H9 (cell line): ENCODE data around the gene PSMA3. TPM values are rescaled to one million over a fixed set of nuclear protein-coding genes. Genes with fewer than 3 reads are reported as not detected.

Experiments
- DNase-seq: peaks from one replicate; pipeline ENCODE4 v3.0.0-alpha.2; 2017
- H2AFZ ChIP-seq: one replicate; pipeline ENCODE4 v1.6.1; 2013; ENCODE audit warnings: mild to moderate bottlenecking, low read length, control low read depth, moderate library complexity
- H2AK5ac ChIP-seq: 2 replicates; pipeline ENCODE4 v1.6.1; 2013; ENCODE audit warnings: low read length, control low read depth, mixed read lengths; ENCODE audit not compliant: insufficient read length
- H2BK120ac ChIP-seq: one replicate; pipeline ENCODE4 v1.6.1; 2013; ENCODE audit warnings: low read depth, mild to moderate bottlenecking, low read length, control low read depth, inconsistent platforms; ENCODE audit not compliant: poor library complexity, severe bottlenecking
- H2BK12ac ChIP-seq: 2 replicates; pipeline ENCODE4 v1.6.1; 2013; ENCODE audit warnings: low read length, control low read depth, mixed read lengths, low read depth; ENCODE audit not compliant: insufficient read length
- H2BK15ac ChIP-seq: 2 replicates; pipeline ENCODE4 v1.6.1; 2013; ENCODE audit warnings: low read depth, low read length, control low read depth
- H2BK20ac ChIP-seq: one replicate; pipeline ENCODE4 v1.6.1; 2013; ENCODE audit warnings: low read depth, mild to moderate bottlenecking, low read length, control low read depth, inconsistent platforms; ENCODE audit not compliant: poor library complexity, severe bottlenecking
- H2BK5ac ChIP-seq: 2 replicates; pipeline ENCODE4 v1.6.1; 2013; ENCODE audit warnings: low read length, control low read depth, mixed read lengths; ENCODE audit not compliant: insufficient read length
- H3K14ac ChIP-seq: 2 replicates; pipeline ENCODE4 v1.6.1; 2013; ENCODE audit warnings: low read length, control low read depth; ENCODE audit not compliant: insufficient read depth
- H3K18ac ChIP-seq: 2 replicates; pipeline ENCODE4 v1.6.1; 2013; ENCODE audit warnings: low read depth, mild to moderate bottlenecking, mixed read lengths, low read length, control low read depth; ENCODE audit not compliant: insufficient read length
- H3K23ac ChIP-seq: 2 replicates; pipeline ENCODE4 v1.6.1; 2013; ENCODE audit warnings: low read length, control low read depth, mixed read lengths, low read depth; ENCODE audit not compliant: insufficient read length
- H3K23me2 ChIP-seq: 2 replicates; pipeline ENCODE4 v1.6.1; 2013; ENCODE audit warnings: low read depth, mild to moderate bottlenecking, mixed read lengths, low read length, control low read depth; ENCODE audit not compliant: insufficient read length, poor library complexity, severe bottlenecking
- H3K27ac ChIP-seq: 2 replicates; pipeline ENCODE4 v1.5.1; 2013; ENCODE audit warnings: low read length, control low read depth, mixed read lengths, low read depth; ENCODE audit not compliant: insufficient read length
- H3K27me3 ChIP-seq: 2 replicates; pipeline ENCODE4 v1.6.1; 2013; ENCODE audit warnings: low read length, control low read depth, inconsistent platforms; ENCODE audit not compliant: insufficient read depth
- H3K4ac ChIP-seq: 2 replicates; pipeline ENCODE4 v1.6.1; 2013; ENCODE audit warnings: low read depth, mild to moderate bottlenecking, control low read depth, inconsistent platforms, low read length, moderate library complexity
- H3K4me1 ChIP-seq: 2 replicates; pipeline ENCODE4 v1.6.1; 2013; ENCODE audit warnings: low read length, control low read depth, inconsistent platforms; ENCODE audit not compliant: insufficient read depth
- H3K4me2 ChIP-seq: 2 replicates; pipeline ENCODE4 v1.6.1; 2013; ENCODE audit warnings: low read length, control low read depth, mixed read lengths; ENCODE audit not compliant: insufficient read length, insufficient read depth
- H3K56ac ChIP-seq: 2 replicates; pipeline ENCODE4 v1.6.1; 2013; ENCODE audit warnings: low read depth, mild to moderate bottlenecking, mixed read lengths, low read length, control low read depth; ENCODE audit not compliant: insufficient read length
- H3K79me1 ChIP-seq: 2 replicates; pipeline ENCODE4 v1.6.1; 2013; ENCODE audit warnings: low read depth, mild to moderate bottlenecking, moderate library complexity, low read length, control low read depth, inconsistent platforms; ENCODE audit not compliant: insufficient read depth, poor library complexity, severe bottlenecking
- H3K79me2 ChIP-seq: 2 replicates; pipeline ENCODE4 v1.6.1; 2013; ENCODE audit warnings: low read length, control low read depth, inconsistent platforms; ENCODE audit not compliant: insufficient read depth
- H3K9ac ChIP-seq: 2 replicates; pipeline ENCODE4 v1.6.1; 2013; ENCODE audit warnings: low read length, control low read depth, mixed read lengths; ENCODE audit not compliant: insufficient read length; ENCODE audit errors: extremely low read depth
- H3K9me3 ChIP-seq: one replicate; pipeline ENCODE4 v1.6.1; 2013; ENCODE audit warnings: low read depth, low read length, inconsistent platforms; ENCODE audit not compliant: control insufficient read depth
- H3T11ph ChIP-seq: one replicate; pipeline ENCODE4 v1.6.1; 2013; ENCODE audit warnings: mild to moderate bottlenecking, low read length, control low read depth, inconsistent platforms
- H4K20me1 ChIP-seq: one replicate; pipeline ENCODE4 v1.6.1; 2013; ENCODE audit not compliant: control insufficient read depth, insufficient read length, insufficient read depth
- H4K5ac ChIP-seq: 2 replicates; pipeline ENCODE4 v1.6.1; 2013; ENCODE audit warnings: low read depth, mild to moderate bottlenecking, mixed read lengths, low read length, control low read depth; ENCODE audit not compliant: insufficient read length
- H4K8ac ChIP-seq: replicated peaks from 2 replicates; pipeline ENCODE4 v1.6.1; 2013; ENCODE audit warnings: low read length, control low read depth, mixed read lengths, low read depth; ENCODE audit not compliant: insufficient read length
- H4K91ac ChIP-seq: 2 replicates; pipeline ENCODE4 v1.6.1; 2013; ENCODE audit warnings: low read depth, mild to moderate bottlenecking, moderate library complexity, mixed read lengths, low read length, control low read depth; ENCODE audit not compliant: insufficient read length
- H3K27ac Mint-ChIP-seq, 3 experiments: 2 replicates in 2 of 3; 3 replicates in 1 of 3; pipeline ENCODE4 v1.8.0; 2020 to 2021; ENCODE audit warnings: mixed read lengths in 3 of 3, mild to moderate bottlenecking in 1 of 3, moderate library complexity in 1 of 3
- H3K27me3 Mint-ChIP-seq: 2 replicates; pipeline ENCODE4 v1.8.0; 2021; ENCODE audit warnings: low read depth, mild to moderate bottlenecking, moderate library complexity, mixed read lengths
- H3K36me3 Mint-ChIP-seq, 3 experiments: 2 replicates in 2 of 3; 3 replicates in 1 of 3; pipeline ENCODE4 v1.8.0; 2020 to 2021; ENCODE audit warnings: low read depth in 3 of 3, mixed read lengths in 3 of 3; ENCODE audit not compliant: insufficient read depth in 1 of 3
- H3K4me1 Mint-ChIP-seq, 2 experiments: 2 replicates each; pipeline ENCODE4 v1.8.0; 2020; ENCODE audit warnings: mixed read lengths in 2 of 2
- H3K4me3 Mint-ChIP-seq, 2 experiments: 2 replicates in 1 of 2; 3 replicates in 1 of 2; pipeline ENCODE4 v1.8.0; 2020 to 2021; ENCODE audit warnings: mild to moderate bottlenecking in 2 of 2, mixed read lengths in 2 of 2, moderate library complexity in 1 of 2
- H3K9me3 Mint-ChIP-seq, 2 experiments: 2 replicates in 1 of 2; 3 replicates in 1 of 2; pipeline ENCODE4 v1.8.0; 2020; ENCODE audit warnings: mild to moderate bottlenecking in 2 of 2, mixed read lengths in 2 of 2, moderate library complexity in 1 of 2
- WGBS: extraction: QIAGEN DNeasy Blood & Tissue Kit; methylation state at CpG from one replicate; pipeline ENCODE4 v1.1.7; 2013; ENCODE audit warnings: missing lambda C conversion rate, low lambda C conversion rate, mixed read lengths; ENCODE audit not compliant: insufficient read length; ENCODE audit errors: extremely low coverage; 5-methylcytosine and 5-hydroxymethylcytosine counted together
- total RNA-seq: library from RNA; stranded (reverse); gene quantifications from 2 replicates; pipeline ENCODE4 v1.2.1, GENCODE V29; 2021
- TF ChIP-seq, protein P1 (sequence below): fragments of 200-600 bp; sonication (generic); conservative IDR thresholded peaks from 3 replicates; pipeline ENCODE4 v1.8.0; 2021; ENCODE audit warnings: antibody characterized with exemption, mild to moderate bottlenecking

Gene PSMA3
- total RNA-seq, 1 experiment from 2014 or later: 342 TPM

- H4K8ac ChIP-seq: no peak overlapping the region
- H2BK5ac ChIP-seq: no peak overlapping the region
- H3K79me1 ChIP-seq: no peaks in the 10 kb centered on the region
- peak overlapping the region; percentile 85 for H3K4me2 ChIP-seq
- Mint-ChIP-seq H3K27ac (peak overlapping the region; percentile 60 to 70 (median 63); a peak in 4 of 7 replicates), H3K27me3 (no peaks in the 10 kb centered on the region), H3K36me3 (peaks cover 18 to 23% (median 22%) of the 10 kb centered on the region in 3 experiments), H3K4me1 (peaks cover 11 to 15% of the 10 kb centered on the region in 2 experiments), H3K4me3 (peak overlapping the region in 1 of 2 experiments; percentile 98; a peak in 3 of 5 replicates), H3K9me3 (no peaks in the 10 kb centered on the region; a peak in 1 of 5 replicates)
- no CpG with 5 or more reads among the region's 48 CpGs for WGBS
- no peak overlapping the region for H3K14ac ChIP-seq
- no peak overlapping the region for H3K23ac ChIP-seq
- peak overlapping the region; percentile 68 for H3K9ac ChIP-seq
- H3K4me1 ChIP-seq: no peaks in the 10 kb centered on the region
- no peak overlapping the region for H3K56ac ChIP-seq
- H2AK5ac ChIP-seq: no peak overlapping the region
- peaks cover 20% of the 10 kb centered on the region; the same call in 1 of the 2 replicates for H3K79me2 ChIP-seq
- H3K27ac ChIP-seq: no peak overlapping the region
- H4K20me1 ChIP-seq: no peaks in the 10 kb centered on the region
- H2BK15ac ChIP-seq: no peak overlapping the region
- no peak overlapping the region for H3K18ac ChIP-seq
- no peak overlapping the region for H3T11ph ChIP-seq
- H3K27me3 ChIP-seq: no peaks in the 10 kb centered on the region
- no peak overlapping the region for H2BK20ac ChIP-seq
- TF ChIP-seq, protein P1, sequence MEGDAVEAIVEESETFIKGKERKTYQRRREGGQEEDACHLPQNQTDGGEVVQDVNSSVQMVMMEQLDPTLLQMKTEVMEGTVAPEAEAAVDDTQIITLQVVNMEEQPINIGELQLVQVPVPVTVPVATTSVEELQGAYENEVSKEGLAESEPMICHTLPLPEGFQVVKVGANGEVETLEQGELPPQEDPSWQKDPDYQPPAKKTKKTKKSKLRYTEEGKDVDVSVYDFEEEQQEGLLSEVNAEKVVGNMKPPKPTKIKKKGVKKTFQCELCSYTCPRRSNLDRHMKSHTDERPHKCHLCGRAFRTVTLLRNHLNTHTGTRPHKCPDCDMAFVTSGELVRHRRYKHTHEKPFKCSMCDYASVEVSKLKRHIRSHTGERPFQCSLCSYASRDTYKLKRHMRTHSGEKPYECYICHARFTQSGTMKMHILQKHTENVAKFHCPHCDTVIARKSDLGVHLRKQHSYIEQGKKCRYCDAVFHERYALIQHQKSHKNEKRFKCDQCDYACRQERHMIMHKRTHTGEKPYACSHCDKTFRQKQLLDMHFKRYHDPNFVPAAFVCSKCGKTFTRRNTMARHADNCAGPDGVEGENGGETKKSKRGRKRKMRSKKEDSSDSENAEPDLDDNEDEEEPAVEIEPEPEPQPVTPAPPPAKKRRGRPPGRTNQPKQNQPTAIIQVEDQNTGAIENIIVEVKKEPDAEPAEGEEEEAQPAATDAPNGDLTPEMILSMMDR: no peak
- peaks cover 4% of the 10 kb centered on the region for H3K23me2 ChIP-seq
- no peak overlapping the region for H4K5ac ChIP-seq
- no peak overlapping the region for H2BK12ac ChIP-seq
- DNase-seq: peak; percentile 34
- H4K91ac ChIP-seq: no peak overlapping the region
- H3K9me3 ChIP-seq: no peaks in the 10 kb centered on the region
- no peak overlapping the region for H2AFZ ChIP-seq
- no peak overlapping the region for H2BK120ac ChIP-seq
- H3K4ac ChIP-seq: no peak overlapping the region
Measured at GRCh38 chr14:58299401-58300330, 55.0 kb downstream of the PSMA3 start.
